Measurements from ENCODE around the gene WDFY4.

The WDFY4 gene

GRCh38 chr10:48711830-48712229 is 27.2 kb downstream of the WDFY4 start:
- ChIA-PET CTCF (interaction anchor here (0.6 to 0.7 kb wide), 2 partner anchors 124 to 414 kb away, joined by 3 read pairs; no protein-coding TSS in a partner anchor), POLR2A (no interaction called here)
- TF ChIP-seq ZNF266 (tag by site-specific recombination; IDR thresholded peaks at IDR 0.05; ENCODE audit: low read depth) (no peak), ZNF140 (tag by site-specific recombination; IDR thresholded peaks at IDR 0.05) (no peak), ATF2 (tag by site-specific recombination; IDR thresholded peaks at IDR 0.05; ENCODE audit: low read depth) (no peak), ZNF585B (tag by site-specific recombination; IDR thresholded peaks at IDR 0.05) (no peak), ZNF623 (tag by site-specific recombination; IDR thresholded peaks at IDR 0.05) (no peak), ZNF692 (tag by site-specific recombination; IDR thresholded peaks at IDR 0.05) (no peak), TRIM28 (IDR thresholded peaks at IDR 0.05; ENCODE audit: borderline replicate concordance, low read length) (no peak)
- Histone ChIP-seq H3K27ac (ENCODE audit: extremely low read depth, low read depth, low read length) (no peak overlapping the region), H3K4me3 (ENCODE audit: low read depth, low read length) (no peak overlapping the region), H3K9me3 (ENCODE audit: control insufficient read depth, insufficient read depth, low read depth, low read length) (no peaks in the 10 kb centered on the region), H3K36me3 (ENCODE audit: control insufficient read depth in 2 of 2, insufficient read depth in 1 of 2, low read length in 2 of 2) (no peaks in the 10 kb centered on the region), H3K4me1 (ENCODE audit: control insufficient read depth, insufficient read depth, low read length) (no peaks in the 10 kb centered on the region)

- Histone ChIP-seq H3K4me3 (ENCODE audit: low read depth, low read length) (no peak overlapping the region), H3K27ac (ENCODE audit: extremely low read depth, low read depth, low read length) (no peak overlapping the region), H3K36me3 (ENCODE audit: control insufficient read depth in 2 of 2, insufficient read depth in 1 of 2, low read length in 2 of 2) (no peaks in the 10 kb centered on the region), H3K4me1 (ENCODE audit: control insufficient read depth, insufficient read depth, low read length) (no peaks in the 10 kb centered on the region), H3K9me3 (ENCODE audit: control insufficient read depth, insufficient read depth, low read depth, low read length) (no peaks in the 10 kb centered on the region)
- CTCF ChIA-PET = no interaction called here
- POLR2A ChIA-PET = no interaction called here
- no peak for TF ChIP-seq ZNF18 (tag by site-specific recombination; IDR thresholded peaks at IDR 0.05)
- TF ChIP-seq ZNF585B (tag by site-specific recombination; IDR thresholded peaks at IDR 0.05) = no peak
Measured at GRCh38 chr10:48714088-48714487, 29.4 kb downstream of the WDFY4 start.

GRCh38 chr10:48716416-48716815 is 31.7 kb downstream of the WDFY4 start:
- ChIA-PET CTCF (interaction anchor here (1.5 kb wide), 1 partner anchor 60 kb away, joined by 5 read pairs; no protein-coding TSS in a partner anchor), POLR2A (no interaction called here)
- Histone ChIP-seq H3K36me3 (ENCODE audit: control insufficient read depth in 2 of 2, insufficient read depth in 1 of 2, low read length in 2 of 2) (no peaks in the 10 kb centered on the region), H3K9me3 (ENCODE audit: control insufficient read depth, insufficient read depth, low read depth, low read length) (no peaks in the 10 kb centered on the region), H3K27ac (ENCODE audit: extremely low read depth, low read depth, low read length) (no peak overlapping the region), H3K4me1 (ENCODE audit: control insufficient read depth, insufficient read depth, low read length) (no peaks in the 10 kb centered on the region), H3K4me3 (ENCODE audit: low read depth, low read length) (no peak overlapping the region)
- TF ChIP-seq MEIS1 (CRISPR knock-in tag; IDR thresholded peaks at IDR 0.05; ENCODE audit: borderline replicate concordance) = no peak
- TF ChIP-seq PRDM10 (tag by site-specific recombination; IDR thresholded peaks at IDR 0.05) = no peak
- TF ChIP-seq ZFP37 (tag by site-specific recombination; IDR thresholded peaks at IDR 0.05) = no peak
- TF ChIP-seq ZNF311 (tag by site-specific recombination; IDR thresholded peaks at IDR 0.05; ENCODE audit: borderline replicate concordance) = no peak
- no peak for TF ChIP-seq GFI1B (tag by site-specific recombination; IDR thresholded peaks at IDR 0.05)
- no peak for TF ChIP-seq ZNF18 (tag by site-specific recombination; IDR thresholded peaks at IDR 0.05)
- no peak for TF ChIP-seq ZNF585B (tag by site-specific recombination; IDR thresholded peaks at IDR 0.05)
- TF ChIP-seq ZNF610 (tag by site-specific recombination; IDR thresholded peaks at IDR 0.05; ENCODE audit: borderline replicate concordance) = no peak
- no peak for TF ChIP-seq ZNF132 (tag by site-specific recombination; IDR thresholded peaks at IDR 0.05; ENCODE audit: borderline replicate concordance)
- TF ChIP-seq BCL6B (tag by site-specific recombination; IDR thresholded peaks at IDR 0.05) = no peak
- no peak for TF ChIP-seq ZNF501 (tag by site-specific recombination; IDR thresholded peaks at IDR 0.05)

Data from HEK293 (cell line).